SW 1271 (cell line): Measurements from ENCODE around the gene TMEM86B.

Experiments used
- DNase-seq, 2 experiments: peaks; one replicate each; lab custom pipeline; 2025; lab: John Stamatoyannopoulos, UW

TMEM86B gene

DNA sequence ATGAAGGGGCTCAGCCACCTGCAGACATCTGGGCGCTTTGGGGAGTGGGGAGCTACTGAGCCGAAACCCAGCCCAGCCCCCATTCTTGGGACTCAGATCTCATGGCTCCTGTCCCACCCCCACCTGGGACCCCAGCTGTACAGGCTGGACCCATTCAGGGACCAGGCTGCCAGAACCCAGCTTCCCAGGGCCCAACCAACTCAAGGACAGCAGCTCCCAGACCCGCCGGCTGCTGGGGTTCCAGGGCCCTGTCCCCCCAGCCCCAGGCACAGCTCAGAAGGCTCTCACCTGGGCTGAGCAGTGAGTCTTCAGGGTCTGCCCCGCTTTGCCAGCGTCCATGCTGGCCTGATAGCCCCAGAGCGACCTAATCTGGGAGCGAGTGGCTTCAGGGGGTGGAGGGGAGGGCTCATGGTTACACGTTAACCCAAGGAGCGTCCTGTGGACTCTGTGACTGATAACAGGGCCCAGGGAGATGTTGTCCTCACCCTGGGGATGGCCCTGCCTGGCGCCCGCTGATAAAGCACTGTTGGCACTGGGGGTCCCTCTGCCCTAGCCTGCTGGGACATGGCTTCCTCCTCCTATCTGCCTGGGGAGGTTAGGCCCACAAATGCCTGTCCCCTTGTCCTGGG is at the start of gene TMEM86B:
TMEM86B (minus strand) TSS at position 361 of the 629 bp plus-strand sequence; CDS start at position 339, 22 bp downstream.
- no peak for DNase-seq

DNA sequence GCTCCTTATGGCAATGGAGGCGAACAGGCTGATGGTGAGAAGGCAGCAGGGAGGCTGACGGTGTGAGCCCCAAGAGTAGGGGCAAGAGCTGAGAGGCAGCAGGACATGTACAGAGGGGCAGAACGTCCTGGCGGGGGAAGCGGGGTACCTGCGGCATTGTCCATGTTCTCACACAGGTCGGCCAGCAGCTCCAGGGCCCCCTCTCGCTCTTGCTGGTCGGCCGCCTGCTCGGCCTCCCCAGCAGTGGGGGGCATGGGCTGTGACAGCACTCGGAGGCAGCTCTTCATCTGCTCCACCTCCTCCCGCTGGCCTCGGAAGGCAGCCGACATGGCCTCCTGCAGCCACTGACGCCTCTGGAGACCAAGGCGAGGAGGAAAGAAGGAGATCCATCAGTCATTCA is 48.9 kb upstream of the TMEM86B start:
- no peak for DNase-seq

GRCh38 chr19:55276720-55277430 is 48.3 kb upstream of the TMEM86B start:
- DNase-seq, result no peak

- DNase-seq, result no peak
Observed at GRCh38 chr19:55275851-55276719, 47.5 kb upstream of the TMEM86B start.

DNA sequence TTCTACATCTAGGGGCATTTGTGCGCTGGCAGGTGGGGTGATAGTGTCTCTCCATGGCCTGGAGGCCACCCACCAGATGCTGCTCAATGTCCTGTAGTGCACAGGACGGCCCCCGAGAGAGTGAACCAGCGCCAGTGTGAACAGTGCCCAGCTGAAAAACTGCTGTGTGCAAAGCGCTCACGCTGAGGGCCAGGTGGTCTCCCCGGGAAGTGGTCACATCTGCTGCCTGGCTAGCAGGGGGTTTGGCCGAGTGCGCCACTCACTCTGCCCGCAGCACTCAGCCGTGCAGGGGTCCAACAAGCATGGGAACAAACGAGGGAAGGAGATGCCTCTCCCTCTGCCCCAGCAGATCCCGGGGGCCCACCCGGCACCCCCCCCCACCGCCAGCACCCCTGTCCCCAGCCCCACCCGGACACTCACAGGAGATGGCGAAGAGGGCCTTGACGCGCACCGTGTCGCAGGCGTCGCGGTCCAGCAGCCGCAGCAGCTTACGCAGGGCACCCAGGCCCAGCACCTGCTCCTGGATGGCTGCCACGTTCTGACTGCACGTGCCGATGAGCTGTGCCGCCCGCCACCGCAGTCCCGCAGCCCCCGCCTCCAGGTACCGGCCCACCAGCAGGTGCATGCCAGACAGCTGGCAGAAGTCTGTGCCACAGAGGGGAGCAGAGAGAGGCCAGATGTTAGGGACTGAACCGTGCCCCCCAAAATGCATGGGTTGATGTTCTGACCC is 45.6 kb upstream of the TMEM86B start:
- DNase-seq, result no peak

DNA sequence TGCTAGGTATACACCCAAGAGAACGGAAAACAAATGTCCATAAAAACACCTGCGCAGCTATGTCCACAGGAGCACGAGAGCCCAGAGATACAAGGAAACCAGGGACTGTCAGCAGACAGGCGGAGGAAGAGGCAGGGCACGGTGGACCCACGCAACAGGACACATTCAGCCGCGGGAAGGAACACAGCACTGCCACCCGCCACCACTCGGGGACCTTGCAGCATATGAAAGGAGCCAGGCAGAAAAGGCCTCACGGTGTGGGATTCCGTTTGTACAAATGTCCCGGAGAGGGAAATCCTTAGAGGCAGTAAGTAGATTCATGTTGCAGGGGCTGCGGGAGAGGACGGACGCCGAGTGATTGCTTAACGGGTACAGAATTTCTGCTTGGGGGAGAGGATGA is 43.6 kb upstream of the TMEM86B start:
- DNase-seq, result no peak

GRCh38 chr19:55270172-55270942 is 41.8 kb upstream of the TMEM86B start:
- no peak for DNase-seq

GRCh38 chr19:55269299-55269698 is 40.7 kb upstream of the TMEM86B start:
- DNase-seq, result no peak

DNA sequence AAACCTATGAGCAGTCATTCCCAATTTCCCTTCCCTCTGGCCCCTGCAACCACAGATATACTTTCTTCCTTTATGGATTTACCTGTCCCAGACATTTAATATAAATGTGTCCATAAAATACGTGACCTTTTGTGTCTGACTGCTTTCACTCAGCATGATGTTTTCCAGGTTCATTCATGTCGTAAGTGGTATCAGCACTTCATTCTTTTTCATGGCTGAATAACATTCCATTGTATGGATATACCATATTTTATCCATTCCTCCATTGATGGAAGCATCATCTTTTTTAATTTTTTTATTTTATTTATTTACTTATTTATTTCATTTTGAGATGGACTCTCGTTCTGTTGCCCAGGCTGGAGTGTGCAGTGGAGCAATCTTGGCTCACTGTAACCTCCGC is 38.3 kb upstream of the TMEM86B start:
- no peak for DNase-seq

- DNase-seq, result no peak
Observed at GRCh38 chr19:55266404-55266803, 37.8 kb upstream of the TMEM86B start.

GRCh38 chr19:55265723-55266386 is 37.3 kb upstream of the TMEM86B start:
- no peak for DNase-seq

- no peak for DNase-seq
Observed at GRCh38 chr19:55265173-55265572, 36.6 kb upstream of the TMEM86B start.

GRCh38 chr19:55264531-55264930 is 36.0 kb upstream of the TMEM86B start:
- no peak for DNase-seq

DNA sequence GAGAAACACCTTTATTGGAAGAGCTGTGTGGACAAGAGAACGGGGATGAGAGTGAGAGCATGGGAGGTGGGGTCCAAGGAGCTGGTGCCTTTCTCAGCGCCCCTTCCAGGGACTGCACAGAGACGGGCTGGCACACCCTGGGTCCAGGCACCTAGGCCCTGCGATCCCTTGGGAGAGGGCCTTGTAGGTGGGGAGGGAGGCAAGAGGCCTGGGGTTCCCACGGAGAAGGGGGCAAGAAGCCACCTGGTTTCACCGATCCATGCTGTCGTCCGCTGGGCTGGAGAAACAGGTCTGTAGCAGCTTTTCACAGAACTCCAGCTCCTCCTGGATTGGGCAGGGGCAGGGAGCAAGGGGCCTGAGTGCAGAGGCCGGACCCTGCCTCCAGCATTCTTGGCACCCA is 33.8 kb upstream of the TMEM86B start:
- no peak for DNase-seq

DNA sequence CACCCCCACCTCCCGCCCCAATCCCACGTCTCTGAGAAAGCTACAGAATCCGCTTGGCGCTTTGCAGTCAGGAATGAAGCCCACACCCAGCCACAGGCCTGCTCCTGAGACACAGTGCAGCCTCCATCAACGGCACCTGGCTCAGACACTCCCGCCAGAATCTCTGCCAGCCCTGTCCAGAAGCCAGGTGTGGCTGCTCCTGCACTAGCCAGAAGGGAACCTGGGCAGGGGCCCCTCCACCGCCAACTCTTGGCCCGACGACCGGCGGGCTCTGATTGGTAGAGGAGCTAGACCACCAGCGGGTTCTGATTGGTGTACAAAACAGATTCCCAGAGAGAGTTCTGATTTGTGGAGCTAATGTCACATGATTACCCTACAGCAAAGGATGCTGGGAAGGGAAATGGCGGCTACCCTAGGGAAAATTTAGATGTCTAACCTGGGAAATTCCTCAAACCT is 33.1 kb upstream of the TMEM86B start:
- DNase-seq, result no peak

GRCh38 chr19:55259540-55260210 is 31.1 kb upstream of the TMEM86B start:
- DNase-seq, result no peak

- peak; percentile 89 to 96 for DNase-seq
Observed at GRCh38 chr19:55258828-55259539, 30.4 kb upstream of the TMEM86B start, which contains the start of gene PPP6R1. Gene PPP6R1 (minus strand): TSS chr19:55259017. CDS start chr19:55247103, 11,914 bp downstream.

DNA sequence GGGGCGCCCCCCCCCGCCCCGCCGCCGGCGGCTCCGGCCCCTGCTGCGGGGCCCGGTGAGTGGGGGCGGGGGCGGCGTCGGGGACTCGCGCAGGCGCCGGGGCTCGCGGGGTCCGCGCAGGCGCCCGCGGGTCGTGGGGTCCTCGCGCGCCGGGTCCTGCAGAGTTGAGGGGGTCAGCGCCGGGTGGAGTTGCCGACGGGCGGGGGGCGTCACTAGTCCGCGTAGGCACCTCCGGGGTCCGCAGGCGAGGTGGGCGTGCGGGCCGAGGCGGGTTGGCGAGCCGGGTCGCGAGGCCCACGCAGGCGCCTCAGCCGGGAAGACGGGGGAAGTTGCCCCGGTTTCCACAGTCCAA is 29.9 kb upstream of the TMEM86B start:
- DNase-seq, result no peak
